GM21528 (cell line): ENCODE measurements around the gene POLD3.
"Not testable (repeated sequence)": the region's sequence is repeated elsewhere in the genome, so short reads cannot be mapped to it uniquely, and the experiment has no call there.

Experiments used
- ATAC-seq: cut with Tn5 transposase; IDR thresholded peaks from one replicate; pipeline ENCODE4 v1.9.1; 2021; ENCODE audit warnings: mild to moderate bottlenecking, moderate library complexity; ENCODE audit not compliant: unreplicated experiment, low FRiP score

Gene POLD3

DNA sequence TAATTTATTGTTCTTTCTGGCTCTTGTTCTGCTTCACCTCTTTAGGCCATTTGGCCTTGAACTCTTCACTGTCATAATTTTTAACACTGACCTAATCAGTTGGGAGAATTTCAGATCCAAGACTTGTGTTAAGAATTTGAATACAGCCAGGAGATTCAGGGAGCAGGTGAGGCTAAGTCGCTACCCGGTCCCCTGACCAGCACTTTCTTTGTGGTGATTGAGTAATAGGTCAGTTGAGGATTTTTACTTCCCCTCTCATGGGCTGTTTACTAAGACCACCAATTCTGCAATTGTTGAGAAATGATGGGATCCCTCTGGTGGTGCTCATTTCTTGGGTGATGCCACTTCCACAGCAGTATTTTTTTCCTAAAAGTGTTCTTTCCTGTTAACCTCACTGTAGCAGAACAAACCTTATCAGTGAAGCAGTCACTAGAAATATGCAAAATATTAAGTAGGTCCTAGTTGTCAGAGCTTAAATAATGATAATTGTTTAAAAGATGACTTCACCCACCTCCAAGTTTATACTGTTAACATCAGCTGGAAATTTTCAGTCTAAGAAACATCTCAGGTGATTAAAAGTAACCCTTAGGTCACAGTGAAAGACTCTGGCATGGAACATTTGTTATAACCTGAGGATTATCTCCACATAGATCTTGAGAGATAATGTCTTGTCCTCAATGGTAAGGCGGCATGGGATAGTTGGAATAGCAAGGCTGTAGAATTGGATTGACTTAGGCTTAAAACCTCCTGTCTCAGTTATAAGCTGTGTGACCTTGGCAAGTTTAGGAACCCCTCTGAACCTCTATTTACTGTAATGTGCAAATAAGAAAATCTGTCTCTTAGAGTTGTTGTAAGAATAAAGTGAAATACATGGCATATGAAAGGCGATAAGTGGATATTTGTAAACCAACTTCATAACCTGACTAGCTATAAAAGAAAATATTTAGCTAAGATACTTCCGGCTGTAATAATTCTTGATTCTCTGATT is 41.3 kb downstream of the POLD3 start:
- no peak for ATAC-seq

DNA sequence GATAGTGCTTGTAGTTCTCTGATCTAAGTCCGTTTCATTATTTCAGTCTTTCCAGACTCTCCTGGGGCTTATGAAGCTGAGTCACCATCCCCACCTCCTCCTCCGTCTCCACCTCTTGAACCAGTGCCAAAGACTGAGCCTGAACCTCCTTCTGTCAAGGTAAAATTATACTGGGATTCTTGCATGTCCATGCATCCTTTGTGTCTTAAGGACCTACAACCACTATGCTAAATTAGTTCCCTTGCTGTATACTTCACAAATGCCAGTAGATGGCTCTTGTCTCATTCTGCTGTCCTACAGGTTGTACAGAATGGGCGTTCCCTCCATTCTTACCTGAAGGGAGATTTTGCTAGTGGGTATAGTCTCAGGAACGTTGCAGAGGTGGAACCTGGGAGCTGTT is 42.2 kb downstream of the POLD3 start:
- no peak for ATAC-seq

DNA sequence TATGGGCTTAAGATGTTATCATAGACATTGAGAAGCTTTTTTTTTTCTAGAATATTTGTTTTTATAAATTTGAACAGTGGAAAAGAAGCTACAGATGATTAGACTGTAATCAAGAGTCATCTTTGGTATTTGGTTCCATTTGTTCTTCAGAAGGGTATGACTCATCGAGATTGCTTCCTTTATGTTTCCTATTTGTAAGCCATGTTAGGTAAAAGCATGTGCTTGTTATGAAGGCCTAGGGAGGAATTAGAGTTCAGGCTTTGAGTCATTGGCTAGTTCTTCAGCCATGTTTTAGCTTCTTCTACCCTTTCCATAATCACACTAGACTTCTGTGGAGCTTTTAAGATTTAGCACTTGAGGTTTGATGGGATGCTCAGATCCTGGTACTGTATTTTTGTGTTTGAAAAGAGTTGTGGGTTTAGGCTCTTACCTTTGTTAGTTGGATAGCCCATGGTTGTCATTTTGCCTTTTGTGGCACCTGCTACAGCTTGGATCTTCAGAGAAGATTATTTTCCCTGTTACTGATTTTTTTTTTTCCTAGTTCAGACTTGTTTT is 44.3 kb downstream of the POLD3 start:
- no peak for ATAC-seq

DNA sequence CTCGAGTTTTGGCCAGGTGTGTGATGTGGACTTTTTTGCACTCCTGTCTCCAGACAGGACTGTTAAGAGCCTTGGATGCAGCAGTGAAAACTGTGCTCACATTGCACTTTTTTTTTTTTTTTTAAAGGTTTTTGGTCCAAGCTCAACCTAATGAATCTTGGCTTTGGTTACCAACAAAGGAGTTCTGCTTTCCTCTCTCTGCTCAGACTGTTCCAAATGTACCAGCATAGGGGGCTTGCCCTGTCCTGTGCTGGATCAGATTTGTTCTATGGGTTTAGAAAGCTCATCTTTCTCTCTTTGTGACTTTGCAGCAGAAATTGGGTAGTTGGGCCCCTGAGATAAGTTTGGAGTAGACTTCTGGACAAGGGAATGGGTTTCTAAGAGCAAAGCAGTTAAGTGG is 45.3 kb downstream of the POLD3 start:
- no peak for ATAC-seq

DNA sequence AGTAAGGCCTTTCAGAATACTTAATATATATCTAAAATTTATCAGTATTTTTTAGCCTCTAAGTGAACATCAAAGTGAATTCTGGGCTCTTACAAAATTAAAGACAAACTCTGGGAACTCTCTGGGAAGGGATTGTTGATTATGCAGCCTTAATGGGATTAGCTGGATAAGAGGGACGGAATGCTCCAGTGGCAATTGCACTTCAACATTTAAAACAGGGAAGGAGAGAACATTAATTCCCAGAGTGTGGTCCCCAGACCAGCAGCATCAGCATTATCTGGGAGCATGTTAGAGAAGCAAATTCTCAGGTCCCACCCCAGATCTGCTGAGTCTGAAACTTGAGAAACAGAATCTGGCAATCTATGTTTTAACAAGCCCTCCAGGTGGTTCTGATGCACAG is 46.5 kb downstream of the POLD3 start:
- no peak for ATAC-seq

DNA sequence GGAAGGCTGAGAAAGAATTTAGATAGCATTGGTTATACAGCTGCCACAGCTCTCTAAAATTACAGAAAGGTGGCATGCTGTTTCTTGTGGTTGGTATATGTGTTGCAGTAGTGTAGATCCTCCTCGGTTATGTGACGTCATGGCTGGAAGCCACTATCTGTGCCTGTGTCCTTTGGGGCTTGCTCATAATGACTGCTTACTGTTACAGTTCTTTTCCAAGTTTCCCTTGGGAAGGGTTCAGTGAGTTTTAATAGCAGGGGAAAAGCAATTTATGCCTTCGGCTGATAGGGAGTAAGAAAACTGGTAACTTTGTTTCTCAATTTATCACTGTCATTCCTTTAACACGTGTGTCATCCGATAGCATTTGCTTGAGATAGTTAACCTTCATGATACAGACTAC is 47.2 kb downstream of the POLD3 start:
- ATAC-seq: no peak

DNA sequence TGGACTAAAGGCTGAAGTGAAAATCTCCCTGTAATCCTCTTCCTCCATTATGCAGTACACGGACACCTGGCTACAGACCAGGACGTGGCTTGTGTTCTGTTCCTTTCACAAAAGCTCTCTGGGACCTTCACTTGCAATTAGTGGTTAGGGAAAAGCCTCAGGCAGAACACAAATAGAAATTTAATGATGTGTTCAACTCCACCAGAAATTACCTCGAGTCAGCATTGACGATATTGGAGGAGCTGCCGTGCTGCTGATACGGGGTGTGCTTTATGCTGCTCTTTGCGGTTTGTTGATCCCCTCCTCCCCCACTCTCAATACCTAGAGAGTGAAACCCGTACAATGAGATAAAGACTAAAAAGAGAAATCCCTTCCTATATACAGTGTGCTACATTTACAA is 48.9 kb downstream of the POLD3 start:
- ATAC-seq: no peak

DNA sequence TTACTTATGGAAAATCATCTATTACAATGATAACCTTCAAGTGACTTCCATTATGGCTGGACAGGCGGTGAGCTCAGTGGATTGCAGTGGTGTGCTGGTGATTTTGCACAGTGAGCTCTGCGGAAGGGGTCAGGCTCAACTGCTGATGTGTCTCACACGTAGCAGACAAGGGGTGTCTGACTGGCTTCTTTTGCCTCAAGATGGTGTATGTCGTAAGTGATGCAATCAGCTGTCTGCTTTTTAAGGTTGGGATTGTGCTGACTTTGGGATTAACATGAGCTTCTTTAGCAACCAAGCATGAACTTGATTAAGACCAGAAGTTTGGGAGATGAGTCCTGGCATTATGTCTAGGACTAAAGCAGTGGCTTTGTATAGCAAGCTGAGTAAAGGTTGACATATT is 49.5 kb downstream of the POLD3 start:
- no peak for ATAC-seq

DNA sequence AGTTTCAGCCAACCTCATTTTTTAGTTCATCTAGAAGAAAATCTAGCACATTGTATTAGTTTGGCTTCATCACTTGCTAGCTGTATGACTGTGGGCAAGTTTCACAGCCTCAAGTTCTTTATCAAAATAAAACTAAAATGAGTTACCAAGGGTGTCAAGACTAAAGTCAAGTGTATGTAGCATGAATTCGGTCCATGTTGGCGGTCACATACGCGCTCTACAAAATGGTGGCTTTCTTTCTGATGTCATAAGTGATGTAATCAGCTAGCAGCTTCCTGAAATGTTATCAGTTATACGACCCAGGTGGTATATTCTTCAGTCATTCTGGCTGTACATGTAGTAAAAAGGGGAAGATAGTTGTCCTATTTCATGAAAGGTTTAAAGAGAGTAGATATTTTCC is 50.5 kb downstream of the POLD3 start:
- no peak for ATAC-seq

DNA sequence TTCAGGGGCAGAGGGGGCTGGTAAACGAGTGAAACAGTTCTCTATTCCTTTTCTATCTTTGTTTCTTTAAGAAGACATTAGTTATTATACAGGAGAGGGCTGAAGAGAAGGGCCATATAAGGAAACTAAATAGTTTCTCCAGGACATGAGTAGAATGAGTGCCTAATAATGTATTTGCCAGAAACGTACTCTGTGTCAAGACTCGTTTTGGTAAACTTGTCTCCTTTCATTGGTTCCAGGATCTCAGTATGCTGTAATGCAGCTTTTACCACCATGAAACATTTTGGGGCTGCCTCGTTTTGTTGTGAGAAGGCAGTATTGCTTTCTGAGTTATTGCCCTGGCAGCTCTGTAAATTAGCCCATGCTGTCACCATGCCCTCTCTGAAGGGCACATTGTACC is 51.7 kb downstream of the POLD3 start:
- no peak for ATAC-seq

DNA sequence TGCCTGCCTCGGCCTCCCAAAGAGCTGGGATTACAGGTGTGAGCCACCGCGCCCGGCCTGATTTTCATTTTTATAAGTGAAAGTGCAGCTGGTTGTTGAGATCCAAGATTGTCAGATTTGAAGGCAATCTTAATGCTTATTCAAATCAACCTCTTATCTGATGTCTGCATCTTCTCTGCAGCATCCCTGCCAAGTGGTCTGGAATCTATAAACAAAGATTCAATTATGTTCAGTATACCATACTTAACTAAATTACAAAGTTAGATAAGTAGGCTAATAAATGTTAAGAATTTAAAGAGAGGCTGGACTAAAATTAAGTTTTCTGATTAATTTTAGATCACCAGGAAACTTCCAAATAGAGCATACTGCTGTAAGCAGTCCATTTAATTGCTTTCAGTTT is 53.8 kb downstream of the POLD3 start:
- ATAC-seq: no peak

DNA sequence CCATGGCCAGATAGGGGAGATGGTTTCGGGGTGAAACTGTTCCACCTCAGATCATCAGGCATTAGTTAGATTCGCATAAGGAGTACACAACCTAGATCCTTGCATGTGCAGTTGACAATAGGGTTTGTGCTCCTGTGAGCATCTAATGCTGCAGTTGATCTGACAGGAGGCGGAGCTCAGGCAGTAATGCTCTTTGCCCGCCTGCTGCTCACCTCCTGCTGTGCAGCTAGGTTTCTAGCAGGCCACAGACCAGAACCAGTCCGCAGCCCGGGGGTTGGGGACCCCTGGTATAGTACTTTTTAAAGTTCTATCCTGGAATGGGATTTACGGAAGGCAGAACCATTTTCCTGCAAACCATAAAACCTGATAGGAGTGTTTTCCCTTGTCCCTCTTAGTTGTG is 54.6 kb downstream of the POLD3 start:
- ATAC-seq: no peak

DNA sequence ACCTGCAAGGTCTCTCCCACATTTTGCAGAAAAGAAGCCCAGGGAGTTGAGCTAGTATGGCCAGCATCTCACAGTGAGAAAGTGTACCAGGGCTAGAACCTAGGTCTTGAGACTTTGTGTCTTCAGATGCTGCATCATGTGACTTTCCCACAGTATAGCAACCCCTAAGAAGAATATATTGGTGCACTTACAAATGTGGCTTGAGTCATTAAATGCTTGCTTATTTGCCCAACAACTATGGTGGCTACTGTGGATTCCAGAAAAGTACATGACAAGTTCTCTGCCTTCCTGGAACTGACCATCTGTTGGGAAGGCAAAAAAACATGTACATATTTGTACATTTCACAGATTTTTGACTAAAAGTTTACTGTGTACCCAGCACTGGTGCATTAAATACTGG is 55.0 kb downstream of the POLD3 start:
- ATAC-seq: no peak

DNA sequence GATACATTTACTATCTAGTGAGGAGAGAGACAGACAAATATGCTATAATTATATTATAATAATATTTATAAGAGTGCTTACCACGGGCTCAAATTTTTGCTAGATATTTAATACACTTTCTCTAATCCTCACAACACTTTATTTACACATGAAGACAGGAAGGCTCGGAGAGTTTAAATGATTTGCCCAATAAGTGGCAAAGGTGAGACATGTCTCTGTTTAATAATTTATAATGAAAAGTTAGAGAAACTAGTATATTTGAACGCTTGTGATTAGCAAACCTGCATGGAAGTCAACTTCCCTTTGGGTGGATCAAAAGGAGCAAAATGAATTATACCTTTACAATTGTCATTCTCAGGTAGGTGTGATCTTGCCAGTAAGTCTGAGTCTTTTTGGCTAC is 55.4 kb downstream of the POLD3 start:
- no peak for ATAC-seq

DNA sequence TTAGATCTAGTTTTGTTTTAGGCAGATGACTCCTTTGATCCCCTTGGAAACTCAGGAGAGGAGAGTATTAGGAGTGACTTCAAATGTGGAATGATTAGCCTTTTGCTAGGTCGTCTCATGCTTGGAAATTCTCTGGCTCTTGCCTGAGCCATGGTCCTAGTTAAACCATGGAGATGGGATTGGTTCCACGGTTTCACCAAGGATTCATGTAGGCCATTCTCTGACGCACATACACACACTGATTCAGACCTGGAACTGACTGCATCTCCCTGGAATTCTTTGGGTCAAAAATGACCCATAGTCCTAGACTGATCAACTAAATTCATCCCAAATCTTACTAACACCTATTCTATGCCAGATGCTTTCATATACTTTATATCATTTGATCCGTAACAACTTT is 56.5 kb downstream of the POLD3 start:
- ATAC-seq: no peak

DNA sequence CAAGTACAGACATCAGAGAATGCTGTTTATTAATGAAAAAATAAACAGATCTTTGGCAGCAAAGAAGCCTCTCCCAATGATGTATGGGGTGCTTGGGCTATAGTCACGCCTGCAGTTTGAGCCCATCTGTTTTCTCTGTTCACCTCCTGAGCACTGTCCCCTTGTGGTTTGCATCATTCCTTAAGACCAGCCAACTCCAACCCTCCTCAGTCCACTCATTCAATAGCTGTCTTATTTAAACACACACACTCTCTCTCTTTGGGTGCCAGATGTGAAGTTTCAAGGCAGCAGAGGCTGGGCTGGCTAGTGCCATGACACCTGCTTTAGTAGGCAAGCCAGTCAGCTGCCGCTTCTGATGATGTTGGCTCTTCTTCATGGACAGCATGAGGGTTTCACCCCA is 58.1 kb downstream of the POLD3 start:
- ATAC-seq: no peak

DNA sequence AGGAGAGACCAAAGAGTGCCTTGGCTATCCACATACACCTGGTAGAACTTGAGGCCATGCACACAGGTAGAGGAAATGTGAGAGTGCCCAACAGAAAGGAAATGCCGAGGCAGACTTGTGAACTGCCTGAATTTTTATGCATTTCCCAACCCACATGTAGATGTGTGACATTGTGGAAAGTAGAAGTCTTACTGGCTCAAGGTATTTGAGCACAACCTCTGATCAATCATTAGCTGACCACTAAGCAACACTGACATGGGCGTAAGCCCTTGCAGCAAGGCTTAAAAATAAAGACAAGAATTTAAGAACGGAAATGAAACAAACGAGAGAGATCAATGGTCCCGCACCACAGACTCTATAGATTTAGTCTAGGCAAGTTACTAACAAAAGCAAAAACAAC is 62.6 kb downstream of the POLD3 start:
- no peak for ATAC-seq

DNA sequence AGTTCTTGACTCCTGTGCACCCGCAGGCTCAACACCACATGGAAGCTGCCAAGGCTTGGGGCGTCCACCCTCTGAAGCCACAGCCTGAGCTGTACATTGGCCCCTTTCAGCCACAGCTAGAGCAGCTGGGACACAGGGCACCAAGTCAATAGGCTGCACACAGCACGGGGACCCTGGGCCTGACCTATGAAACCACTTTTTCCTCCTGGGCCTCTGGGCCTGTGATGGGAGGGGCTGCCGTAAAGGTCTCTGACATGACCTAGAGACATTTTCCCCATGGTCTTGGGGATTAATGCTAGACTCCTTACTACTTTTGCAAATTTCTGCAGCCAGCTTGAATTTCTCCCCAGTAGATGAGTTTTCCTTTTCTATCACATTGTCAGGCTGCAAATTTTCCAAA is 66.7 kb downstream of the POLD3 start:
- not testable (repeated sequence) for ATAC-seq

DNA sequence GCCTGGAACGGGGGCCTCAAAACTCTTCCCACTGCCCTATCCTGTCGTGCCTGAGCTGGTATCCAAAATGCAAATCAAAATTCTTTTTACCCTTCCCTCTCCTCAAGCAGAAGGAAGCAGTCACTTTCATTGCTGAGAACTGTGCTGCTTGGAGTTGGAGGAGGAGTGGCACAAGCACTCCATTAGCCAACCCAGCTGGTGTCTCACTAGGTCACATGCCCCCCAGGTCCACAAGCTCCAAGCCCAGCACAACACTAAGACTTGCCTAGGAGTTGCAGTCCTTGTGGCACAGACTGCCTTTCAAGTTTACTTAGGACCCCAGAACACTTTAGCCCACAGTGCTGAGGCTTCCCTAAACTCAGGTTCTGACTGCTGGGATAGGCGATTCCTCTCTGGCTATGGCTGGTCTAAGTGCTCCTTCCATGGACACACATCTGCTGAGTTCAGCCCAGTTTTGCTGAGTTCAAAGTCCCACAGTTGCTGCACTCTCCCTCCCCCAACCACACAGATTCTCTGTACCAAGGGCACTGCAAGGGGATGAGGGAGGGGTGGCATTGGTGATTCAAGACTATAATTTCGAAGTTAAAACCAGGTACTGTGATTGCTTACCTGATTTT is 70.2 kb downstream of the POLD3 start:
- no peak for ATAC-seq

DNA sequence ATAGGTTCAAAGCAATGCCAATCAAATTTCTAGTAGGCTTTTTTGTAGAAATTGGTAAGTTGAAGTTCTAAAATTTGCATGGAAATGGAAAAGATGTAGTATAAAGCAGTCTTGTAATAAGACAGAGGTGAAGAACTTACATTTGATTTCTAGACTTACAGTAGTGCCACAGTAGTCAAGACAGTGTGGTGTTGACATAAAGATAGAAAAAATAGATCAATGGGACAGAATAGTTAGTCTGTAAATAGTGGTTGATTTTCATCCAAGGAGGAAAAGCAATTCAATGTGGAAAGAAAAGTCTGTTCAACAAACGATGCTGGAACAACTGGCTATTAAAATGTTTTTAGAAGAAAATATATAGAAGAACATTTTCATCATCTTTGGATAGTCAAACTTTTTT is 70.9 kb downstream of the POLD3 start:
- ATAC-seq: no peak

DNA sequence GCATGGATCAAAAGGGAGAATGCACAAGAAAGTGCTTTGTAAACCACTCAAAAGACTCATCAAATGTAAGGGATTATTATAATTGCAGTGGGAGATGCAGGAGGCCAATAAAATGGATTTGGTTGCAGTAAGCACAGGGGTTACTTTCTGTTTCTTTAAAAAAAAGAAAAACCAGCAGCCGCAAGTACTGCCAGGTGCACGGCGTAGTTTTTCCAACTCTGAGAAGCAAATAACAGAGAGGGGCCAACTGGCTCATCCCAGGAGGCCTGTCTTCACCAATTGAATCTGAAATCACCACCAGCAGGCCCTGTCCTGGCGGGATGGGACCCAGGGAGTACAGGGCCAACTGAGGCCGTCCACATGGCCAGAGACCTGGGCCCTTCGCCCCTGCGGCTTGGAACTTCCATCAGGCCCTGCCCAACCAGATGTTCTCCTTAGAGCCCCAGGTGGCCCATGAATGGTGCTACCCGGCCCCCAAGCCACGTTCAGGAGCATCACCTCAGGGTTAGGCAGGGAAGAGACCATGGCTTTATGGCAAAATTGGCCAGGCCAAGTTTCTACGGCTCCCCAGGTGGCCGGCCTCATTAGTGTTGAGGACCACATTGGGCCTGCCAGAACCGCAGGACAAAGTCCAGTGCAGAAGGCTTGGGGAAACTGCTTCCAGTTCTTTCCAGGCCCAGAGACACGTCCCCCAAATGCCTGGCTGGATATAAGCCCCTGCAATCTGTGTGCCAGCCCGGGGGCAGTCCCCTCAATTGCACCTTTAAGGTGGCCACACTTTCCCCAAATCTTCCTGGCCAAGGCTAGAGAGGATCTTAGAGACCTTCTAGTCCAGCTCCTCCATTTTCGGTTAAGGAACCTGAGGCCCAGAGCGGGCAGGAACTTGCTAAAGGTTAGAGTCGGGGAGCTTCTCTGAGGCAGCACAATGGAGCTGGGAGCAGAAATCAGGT is 77.1 kb downstream of the POLD3 start:
- ATAC-seq: no peak
